Endodermal cell (in vitro differentiated cells): Measurements from ENCODE around the gene PPM1L. TPM values are rescaled to one million over a fixed set of nuclear protein-coding genes. Genes with fewer than 3 reads are reported as not detected.

Experiments
- DNase-seq: peaks from one replicate; pipeline ENCODE4 v3.0.0-alpha.2; 2017
- H3K27ac ChIP-seq: 2 replicates; pipeline ENCODE4 v1.5.1; 2013; ENCODE audit warnings: mild to moderate bottlenecking, low read depth, low read length, moderate library complexity
- H3K27me3 ChIP-seq: 2 replicates; pipeline ENCODE4 v1.6.1; 2013; ENCODE audit warnings: mild to moderate bottlenecking, low read length, moderate library complexity; ENCODE audit not compliant: insufficient read depth, control insufficient read depth, poor library complexity, severe bottlenecking
- H3K36me3 ChIP-seq: 2 replicates; pipeline ENCODE4 v1.7.0; 2013; ENCODE audit warnings: mild to moderate bottlenecking, low read length, moderate library complexity; ENCODE audit not compliant: control insufficient read depth, insufficient read depth
- H3K4me1 ChIP-seq: one replicate; pipeline ENCODE4 v1.7.0; 2013; ENCODE audit warnings: low read length; ENCODE audit not compliant: control insufficient read depth, insufficient read depth
- H3K4me3 ChIP-seq: 2 replicates; pipeline ENCODE4 v1.5.1; 2013; ENCODE audit warnings: mild to moderate bottlenecking, low read length, moderate library complexity
- H3K9ac ChIP-seq: 2 replicates; pipeline ENCODE4 v1.6.1; 2013; ENCODE audit warnings: mild to moderate bottlenecking, low read length, moderate library complexity; ENCODE audit not compliant: poor library complexity, severe bottlenecking; ENCODE audit errors: extremely low read depth
- H3K9me3 ChIP-seq: 2 replicates; pipeline ENCODE4 v1.6.1; 2013; ENCODE audit warnings: mild to moderate bottlenecking, low read length, moderate library complexity; ENCODE audit not compliant: control insufficient read depth
- H3K27ac Mint-ChIP-seq: 2 replicates; pipeline ENCODE4 v1.8.0; 2020; ENCODE audit warnings: mixed read lengths
- H3K27me3 Mint-ChIP-seq: 2 replicates; pipeline ENCODE4 v1.8.0; 2021; ENCODE audit warnings: mild to moderate bottlenecking, mixed read lengths; ENCODE audit not compliant: insufficient read depth
- H3K36me3 Mint-ChIP-seq: 2 replicates; pipeline ENCODE4 v1.8.0; 2020; ENCODE audit warnings: low read depth, mixed read lengths
- H3K4me1 Mint-ChIP-seq: 2 replicates; pipeline ENCODE4 v1.8.0; 2020; ENCODE audit warnings: mixed read lengths
- H3K4me3 Mint-ChIP-seq: 2 replicates; pipeline ENCODE4 v1.8.0; 2020; ENCODE audit warnings: mild to moderate bottlenecking, moderate library complexity, mixed read lengths
- H3K9me3 Mint-ChIP-seq: 2 replicates; pipeline ENCODE4 v1.8.0; 2020; ENCODE audit warnings: mild to moderate bottlenecking, mixed read lengths
- CTCF ChIP-seq: fragments of 200-600 bp; sonication (generic); conservative IDR thresholded peaks from 2 replicates; pipeline ENCODE4 v1.5.0; 2021; ENCODE audit warnings: antibody characterized with exemption, mild to moderate bottlenecking
- WGBS, 2 experiments: methylation state at CpG; one replicate each; pipeline versions ENCODE4 v1.1.5 to v1.1.7; 2013; ENCODE audit warnings: missing lambda C conversion rate in 2 of 2, mixed read lengths in 1 of 2; ENCODE audit not compliant: insufficient coverage in 1 of 2, insufficient read length in 1 of 2; 5-methylcytosine and 5-hydroxymethylcytosine counted together
- total RNA-seq, 2 donors: library from RNA; stranded (reverse); fragmentation: NEBNext Ultra II Directional in 1 of 2; extraction: Animal tissue kit (Norgen Biotek cat#: 25700) in 1 of 2; gene quantifications; 2 replicates in 1 of 2; 3 replicates in 1 of 2; pipeline ENCODE4 v1.2.1, GENCODE V29; 2021

PPM1L gene
- total RNA-seq, 2 donors from 2014 or later: 1.6 to 3.3 TPM

GRCh38 chr3:161093895-161094294, 337.9 kb downstream of the PPM1L start:
- H3K4me1 Mint-ChIP-seq: peaks cover 5% of the 10 kb centered on the region
- Histone ChIP-seq H3K27me3 (no peaks in the 10 kb centered on the region), H3K4me1 (no peaks in the 10 kb centered on the region), H3K9me3 (no peaks in the 10 kb centered on the region), H3K4me3 (peak overlapping the region; percentile 53), H3K36me3 (no peaks in the 10 kb centered on the region), H3K27ac (no peak overlapping the region), H3K9ac (no peak overlapping the region)
- H3K27me3 Mint-ChIP-seq: no peaks in the 10 kb centered on the region
- no peak overlapping the region for H3K4me3 Mint-ChIP-seq
- no peak for DNase-seq
- H3K27ac Mint-ChIP-seq: peak overlapping the region; percentile 4
- peaks cover 12% of the 10 kb centered on the region for H3K36me3 Mint-ChIP-seq
- H3K9me3 Mint-ChIP-seq: no peaks in the 10 kb centered on the region
- no peak for TF ChIP-seq CTCF

GRCh38 chr3:161096771-161097367, 340.8 kb downstream of the PPM1L start:
- Histone ChIP-seq H3K9ac (no peak overlapping the region), H3K36me3 (peaks cover 9% of the 10 kb centered on the region), H3K4me3 (no peak overlapping the region), H3K27me3 (no peaks in the 10 kb centered on the region), H3K4me1 (no peaks in the 10 kb centered on the region), H3K27ac (no peak overlapping the region), H3K9me3 (no peaks in the 10 kb centered on the region)
- Mint-ChIP-seq H3K4me1 (peaks cover 5% of the 10 kb centered on the region), H3K27me3 (no peaks in the 10 kb centered on the region), H3K9me3 (no peaks in the 10 kb centered on the region), H3K27ac (no peak overlapping the region), H3K36me3 (peaks cover 19% of the 10 kb centered on the region), H3K4me3 (no peak overlapping the region)
- peak; percentile 83 for DNase-seq
- WGBS, 2 experiments: 72 to 100% methylated on average over 2 to 7 of the region's 7 CpGs
- peak; percentile 79 for TF ChIP-seq CTCF

- H3K27ac Mint-ChIP-seq: no peak overlapping the region
- peaks cover 4% of the 10 kb centered on the region for H3K4me1 Mint-ChIP-seq
- H3K9me3 ChIP-seq: no peaks in the 10 kb centered on the region
- 90 to 91% methylated on average over 5 to 6 of the region's 6 CpGs for whole genome bisulfite sequencing, 2 experiments
- peaks cover 9% of the 10 kb centered on the region for H3K27me3 Mint-ChIP-seq
- H3K36me3 ChIP-seq: peaks cover 11% of the 10 kb centered on the region
- no peak overlapping the region for H3K27ac ChIP-seq
- no peak overlapping the region for H3K9ac ChIP-seq
- no peak overlapping the region for H3K4me3 Mint-ChIP-seq
- DNase-seq: no peak
- H3K27me3 ChIP-seq: peaks cover 19% of the 10 kb centered on the region
- H3K4me3 ChIP-seq: no peak overlapping the region
- peaks cover 33% of the 10 kb centered on the region for H3K36me3 Mint-ChIP-seq
- no peak for TF ChIP-seq CTCF
- no peaks in the 10 kb centered on the region for H3K9me3 Mint-ChIP-seq
- H3K4me1 ChIP-seq: no peaks in the 10 kb centered on the region
Observed at GRCh38 chr3:161100994-161101393, 345.0 kb downstream of the PPM1L start.
